Naive thymus-derived CD4-positive, alpha-beta T cell (primary cell): ENCODE results near the gene PAOX. TPM values are rescaled to one million over a fixed set of nuclear protein-coding genes. Genes with fewer than 3 reads are reported as not detected.
A peak's percentile ranks its signal among the peaks of the same experiment; 100 is the strongest.
"Not testable (repeated sequence)": the region's sequence is repeated elsewhere in the genome, so short reads cannot be mapped to it uniquely, and the experiment has no call there.

Experiments used
- ATAC-seq: fragments of 150-1000 bp; cut with Tn5 transposase; 2 replicates; pipeline ENCODE4 v1.10.0; 2021; ENCODE audit warnings: mild to moderate bottlenecking, moderate library complexity
- CTCF ChIA-PET: fragments of 350-600 bp; sonication (Branson Sonifier 250); formaldehyde crosslinking; loops from one replicate; lab custom pipeline; 2021; ENCODE audit warnings: antibody characterized with exemption; lab: Charles Lee
- POLR2A ChIA-PET: fragments of 350-600 bp; sonication (Branson Sonifier 250); formaldehyde crosslinking; loops from one replicate; lab custom pipeline; 2021; ENCODE audit warnings: antibody characterized with exemption, inconsistent platforms; lab: Charles Lee
- DNase-seq, 9 donors: peaks; one replicate each; pipeline versions ENCODE4 v3.0.0 to v3.0.0-alpha.2; 2020 to 2022; ENCODE audit warnings: mixed read lengths in 1 of 9
- H3K27ac ChIP-seq: one replicate; pipeline ENCODE4 v1.7.0; 2013; ENCODE audit warnings: mild to moderate bottlenecking, low read depth, low read length, moderate library complexity
- H3K27me3 ChIP-seq, 2 donors: one replicate each; pipeline ENCODE4 v1.7.0; 2013; ENCODE audit warnings: low read length in 2 of 2, mild to moderate bottlenecking in 2 of 2, moderate library complexity in 2 of 2; ENCODE audit not compliant: control insufficient read depth in 2 of 2, insufficient read depth in 2 of 2
- H3K36me3 ChIP-seq, 3 experiments: 1 replicate in 2 of 3; 2 replicates in 1 of 3; pipeline ENCODE4 v1.7.0; 2013; ENCODE audit warnings: low read length in 3 of 3, mild to moderate bottlenecking in 3 of 3, moderate library complexity in 1 of 3; ENCODE audit not compliant: insufficient read depth in 3 of 3, control insufficient read depth in 2 of 3
- H3K4me1 ChIP-seq, 2 donors: one replicate each; pipeline ENCODE4 v1.7.0; 2013; ENCODE audit warnings: low read length in 2 of 2, mild to moderate bottlenecking in 2 of 2, moderate library complexity in 1 of 2; ENCODE audit not compliant: control insufficient read depth in 2 of 2, insufficient read depth in 2 of 2
- H3K4me3 ChIP-seq: 2 replicates; pipeline ENCODE4 v1.7.0; 2013; ENCODE audit warnings: mild to moderate bottlenecking, low read length
- H3K9me3 ChIP-seq, 3 experiments: 1 replicate in 2 of 3; 2 replicates in 1 of 3; pipeline ENCODE4 v1.7.0; 2013; ENCODE audit warnings: low read length in 3 of 3; ENCODE audit not compliant: control insufficient read depth in 2 of 3
- H3K27ac Mint-ChIP-seq, 9 donors: one replicate each; pipeline ENCODE4 v1.8.0; 2020 to 2022; ENCODE audit warnings: mixed read lengths in 9 of 9, mild to moderate bottlenecking in 8 of 9, moderate library complexity in 5 of 9, inconsistent platforms in 2 of 9
- H3K27me3 Mint-ChIP-seq, 5 donors: one replicate each; pipeline ENCODE4 v1.8.0; 2021 to 2022; ENCODE audit warnings: mixed read lengths in 5 of 5, mild to moderate bottlenecking in 1 of 5
- H3K36me3 Mint-ChIP-seq, 5 donors: one replicate each; pipeline ENCODE4 v1.8.0; 2020 to 2022; ENCODE audit warnings: mixed read lengths in 5 of 5, mild to moderate bottlenecking in 3 of 5, inconsistent platforms in 1 of 5
- H3K4me1 Mint-ChIP-seq, 7 donors: one replicate each; pipeline ENCODE4 v1.8.0; 2020 to 2022; ENCODE audit warnings: mixed read lengths in 7 of 7, mild to moderate bottlenecking in 3 of 7, inconsistent platforms in 1 of 7
- H3K4me3 Mint-ChIP-seq, 10 donors: one replicate each; pipeline ENCODE4 v1.8.0; 2020 to 2022; ENCODE audit warnings: mild to moderate bottlenecking in 10 of 10, mixed read lengths in 10 of 10, moderate library complexity in 6 of 10, inconsistent platforms in 2 of 10
- H3K9me3 Mint-ChIP-seq, 11 donors: one replicate each; pipeline ENCODE4 v1.8.0; 2020 to 2022; ENCODE audit warnings: mixed read lengths in 11 of 11, mild to moderate bottlenecking in 4 of 11, inconsistent platforms in 1 of 11, moderate library complexity in 1 of 11
- intact Hi-C, 2 donors: fragments of 100-400 bp; cut with micrococcal nuclease; formaldehyde crosslinking; loops; one replicate each; pipeline ENCODE4 v1.15.1; 2023
- polyA plus RNA-seq, 2 donors: library from polyadenylated mRNA; unstranded; fragments of 300-500 nt; fragmentation: Illumina TruSeq; gene quantifications; one replicate each; pipeline ENCODE4 v1.2.3, GENCODE V29; 2021
- total RNA-seq, 6 experiments: library from RNA in 5 of 6; stranded (reverse) in 5 of 6; gene quantifications; 1 replicate in 5 of 6; 2 replicates in 1 of 6; pipeline ENCODE4 v1.2.3 and lab custom pipeline; 2021 to 2026

The PAOX gene
- total and polyA plus RNA-seq, 7 experiments from 2014 or later: 1.6 to 9.8 (median 7.7) TPM

DNA sequence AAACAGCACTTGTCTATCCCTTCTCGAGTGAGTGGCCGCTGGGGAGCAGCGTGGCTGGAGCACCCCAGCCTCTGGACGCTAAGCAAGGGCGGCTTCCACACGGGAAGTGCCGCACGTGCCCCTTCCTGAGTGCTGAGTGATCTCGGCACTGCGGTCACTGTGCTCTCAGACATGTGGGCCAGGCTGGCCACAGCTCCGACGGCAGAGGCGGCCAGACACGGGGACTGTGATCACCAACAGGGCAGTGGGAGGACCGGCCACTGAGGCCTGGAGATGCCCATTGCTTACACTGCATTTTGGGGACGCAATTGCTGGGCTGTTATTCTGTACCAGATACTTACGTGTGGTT is 13.0 kb upstream of the PAOX start:
- no peaks in the 10 kb centered on the region for H3K27me3 Mint-ChIP-seq
- Histone ChIP-seq H3K27me3 (no peaks in the 10 kb centered on the region), H3K27ac (no peak overlapping the region), H3K9me3 (no peaks in the 10 kb centered on the region), H3K4me3 (no peak overlapping the region), H3K4me1 (no peaks in the 10 kb centered on the region), H3K36me3 (peaks cover 0 to 69% (median 0%) of the 10 kb centered on the region in 3 experiments)
- H3K27ac Mint-ChIP-seq: no peak overlapping the region
- DNase-seq: no peak
- peaks cover 0 to 1% (median 0%) of the 10 kb centered on the region in 11 donors for H3K9me3 Mint-ChIP-seq
- ChIA-PET CTCF (no interaction called here), POLR2A (no interaction called here)
- H3K36me3 Mint-ChIP-seq: peaks cover 0 to 37% (median 10%) of the 10 kb centered on the region in 5 donors
- intact Hi-C loops: no loop called here
- no peak overlapping the region for H3K4me3 Mint-ChIP-seq
- ATAC-seq: no peak
- H3K4me1 Mint-ChIP-seq: peaks cover 0 to 4% (median 0%) of the 10 kb centered on the region in 7 donors

- peaks cover 0 to 33% (median 10%) of the 10 kb centered on the region in 5 donors for H3K36me3 Mint-ChIP-seq
- CTCF ChIA-PET: no interaction called here
- H3K36me3 ChIP-seq: peaks cover 0 to 69% (median 0%) of the 10 kb centered on the region in 3 experiments
- H3K4me1 ChIP-seq: no peaks in the 10 kb centered on the region
- peaks cover 0 to 4% (median 0%) of the 10 kb centered on the region in 7 donors for H3K4me1 Mint-ChIP-seq
- peaks cover 0 to 1% (median 0%) of the 10 kb centered on the region in 11 donors for H3K9me3 Mint-ChIP-seq
- H3K27ac ChIP-seq: no peak overlapping the region
- H3K27ac Mint-ChIP-seq: no peak overlapping the region
- no peaks in the 10 kb centered on the region for H3K27me3 ChIP-seq
- intact Hi-C loops: no loop called here
- DNase-seq (no peak), ATAC-seq (no peak)
- no peak overlapping the region for H3K4me3 Mint-ChIP-seq
- H3K9me3 ChIP-seq: no peaks in the 10 kb centered on the region
- POLR2A ChIA-PET: no interaction called here
- H3K4me3 ChIP-seq: no peak overlapping the region
- no peaks in the 10 kb centered on the region for H3K27me3 Mint-ChIP-seq
Measured at GRCh38 chr10:133366751-133367150, 12.3 kb upstream of the PAOX start.

- CTCF ChIA-PET, POLR2A ChIA-PET, H3K9me3 ChIP-seq, intact Hi-C loops, H3K4me3 ChIP-seq, H3K4me1 Mint-ChIP-seq, H3K4me3 Mint-ChIP-seq, ATAC-seq, H3K27ac ChIP-seq, H3K27ac Mint-ChIP-seq, H3K4me1 ChIP-seq, H3K9me3 Mint-ChIP-seq, H3K27me3 Mint-ChIP-seq, H3K27me3 ChIP-seq, DNase-seq: not testable (repeated sequence)
- peaks cover 0 to 66% (median 0%) of the 10 kb centered on the region in 3 experiments for H3K36me3 ChIP-seq
- peaks cover 0 to 27% (median 4%) of the 10 kb centered on the region in 5 donors for H3K36me3 Mint-ChIP-seq
Measured at GRCh38 chr10:133367461-133367860, 11.6 kb upstream of the PAOX start.

DNA sequence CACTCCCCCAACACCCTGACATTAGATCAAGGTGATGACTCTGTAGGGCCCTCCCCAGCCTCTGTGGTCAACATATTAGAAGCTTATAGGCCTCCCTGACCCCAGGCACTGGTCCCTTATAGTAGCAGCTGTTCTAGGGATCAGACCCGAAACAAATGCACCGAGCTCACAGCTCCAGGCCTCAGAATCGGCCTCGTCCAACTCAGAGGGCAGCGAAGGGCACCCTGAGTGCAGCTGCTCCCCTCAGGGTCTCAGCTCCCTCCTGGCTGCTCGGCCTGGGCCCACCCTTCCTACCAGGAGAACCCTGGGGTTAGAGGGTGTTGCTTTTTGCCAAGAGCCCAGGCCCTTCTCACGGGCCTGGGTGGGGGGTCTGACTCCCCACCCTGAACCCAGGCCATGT is 10.9 kb upstream of the PAOX start:
- H3K27ac ChIP-seq: no peak overlapping the region
- intact Hi-C loops: no loop called here
- POLR2A ChIA-PET: interaction anchor here (0.6 kb wide), 1 partner anchor 34 kb away, joined by 3 read pairs; no protein-coding TSS in a partner anchor
- Mint-ChIP-seq H3K27me3 (no peaks in the 10 kb centered on the region), H3K4me1 (peaks cover 0 to 8% (median 3%) of the 10 kb centered on the region in 7 donors), H3K27ac (no peak overlapping the region), H3K4me3 (no peak overlapping the region), H3K9me3 (peaks cover 0 to 1% (median 0%) of the 10 kb centered on the region in 11 donors), H3K36me3 (peaks cover 0 to 24% (median 4%) of the 10 kb centered on the region in 5 donors)
- no peak for DNase-seq
- no peaks in the 10 kb centered on the region for H3K27me3 ChIP-seq
- H3K36me3 ChIP-seq: peaks cover 0 to 62% (median 0%) of the 10 kb centered on the region in 3 experiments
- no peak overlapping the region for H3K4me3 ChIP-seq
- ATAC-seq: no peak
- no peaks in the 10 kb centered on the region for H3K4me1 ChIP-seq
- CTCF ChIA-PET: no interaction called here
- H3K9me3 ChIP-seq: no peaks in the 10 kb centered on the region

DNA sequence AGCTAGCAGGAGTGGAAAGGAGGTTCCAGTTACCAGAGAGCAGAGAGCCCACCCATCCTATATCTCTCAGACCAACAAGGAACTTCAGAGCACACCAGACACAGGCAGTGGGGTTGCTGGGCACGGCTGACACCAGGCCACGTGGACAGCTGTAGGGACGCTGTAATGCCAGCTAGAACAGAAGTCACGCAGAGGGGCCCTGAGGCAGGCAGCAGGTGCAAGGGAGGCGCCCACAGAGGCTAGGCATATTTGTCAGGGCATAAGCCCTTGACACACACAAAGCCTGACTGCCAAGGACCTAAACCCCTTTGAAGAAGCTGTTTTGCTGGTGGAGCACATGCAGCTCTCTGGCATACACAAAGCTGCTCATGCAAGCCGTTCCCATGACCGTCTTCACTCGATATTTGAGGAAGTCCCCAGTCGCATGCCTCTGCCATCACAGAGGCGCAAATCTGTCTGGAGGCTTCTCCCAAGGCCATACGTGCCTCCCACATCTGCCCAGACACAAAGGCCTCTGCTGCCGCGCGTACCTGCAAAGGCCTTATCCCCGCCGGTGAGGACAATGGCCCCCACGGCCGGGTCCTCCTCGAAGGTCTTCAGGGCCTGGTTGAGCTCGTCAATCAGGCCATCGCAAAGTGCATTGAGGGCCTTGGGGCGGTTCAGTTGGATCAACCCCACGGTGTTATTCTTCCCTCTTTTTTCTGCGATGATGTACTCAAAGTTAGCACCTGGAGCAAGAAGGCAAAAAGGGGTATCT is 8.9 kb upstream of the PAOX start:
- intact Hi-C loops: loop anchor here (5.0 to 10.0 kb wide), 2 partner anchors 108 to 835 kb away; partner anchors contain the start of gene INPP5A (in 1 of the 2)
- no peak overlapping the region for H3K27ac ChIP-seq
- H3K9me3 ChIP-seq: no peaks in the 10 kb centered on the region
- no peaks in the 10 kb centered on the region for H3K27me3 ChIP-seq
- Mint-ChIP-seq H3K4me1 (peaks cover 0 to 12% (median 8%) of the 10 kb centered on the region in 7 donors), H3K27ac (peak overlapping the region in 1 of 9 donors; percentile 43), H3K9me3 (peaks cover 0 to 1% (median 0%) of the 10 kb centered on the region in 11 donors), H3K36me3 (peaks cover 0 to 19% (median 0%) of the 10 kb centered on the region in 5 donors), H3K4me3 (peak overlapping the region in 4 of 10 donors; percentile 16 to 85 (median 56)), H3K27me3 (peaks cover 0 to 4% (median 0%) of the 10 kb centered on the region in 5 donors)
- H3K4me3 ChIP-seq: no peak overlapping the region
- no peak for ATAC-seq
- POLR2A ChIA-PET: interaction anchor here (1.0 to 1.4 kb wide), 2 partner anchors 8 to 20 kb away, joined by 3 to 4 read pairs; no protein-coding TSS in a partner anchor
- CTCF ChIA-PET: interaction anchor here (0.6 to 0.7 kb wide), 2 partner anchors 9 to 86 kb away, joined by 3 read pairs; no protein-coding TSS in a partner anchor
- no peak for DNase-seq
- H3K36me3 ChIP-seq: peaks cover 0 to 52% (median 0%) of the 10 kb centered on the region in 3 experiments
- H3K4me1 ChIP-seq: no peaks in the 10 kb centered on the region

- Histone ChIP-seq H3K4me1 (no peaks in the 10 kb centered on the region), H3K9me3 (no peaks in the 10 kb centered on the region), H3K36me3 (peaks cover 0 to 33% (median 0%) of the 10 kb centered on the region in 3 experiments), H3K4me3 (no peak overlapping the region), H3K27ac (no peak overlapping the region), H3K27me3 (no peaks in the 10 kb centered on the region)
- Mint-ChIP-seq H3K9me3 (peaks cover 0 to 1% (median 0%) of the 10 kb centered on the region in 11 donors), H3K27me3 (peaks cover 0 to 14% (median 0%) of the 10 kb centered on the region in 5 donors), H3K4me3 (peak overlapping the region in 9 of 10 donors; percentile 29 to 85 (median 78)), H3K27ac (no peak overlapping the region), H3K36me3 (peaks cover 0 to 12% (median 0%) of the 10 kb centered on the region in 5 donors), H3K4me1 (peaks cover 0 to 21% (median 12%) of the 10 kb centered on the region in 7 donors)
- POLR2A ChIA-PET: interaction anchor here (2.5 kb wide), 1 partner anchor 18 kb away, joined by 18 read pairs; no protein-coding TSS in a partner anchor
- CTCF ChIA-PET: no interaction called here
- intact Hi-C loops: loop anchor here (5.0 to 10.0 kb wide), 2 partner anchors 110 to 838 kb away; partner anchors contain the start of gene INPP5A (in 1 of the 2)
- DNase-seq (no peak), ATAC-seq (no peak)
Measured at GRCh38 chr10:133372507-133372906, 6.6 kb upstream of the PAOX start.
